HepG2 (cell line): ENCODE data around the gene ZNF112. TPM values are rescaled to one million over a fixed set of nuclear protein-coding genes. Genes with fewer than 3 reads are reported as not detected.

Experiments
- ARID3A ChIP-seq: IDR thresholded peaks from 2 replicates; pipeline ENCODE4 v1.6.1; 2012; ENCODE audit warnings: low read depth, low read length, improper control_type of control experiment
- CAMTA2 ChIP-seq: sonication (generic); formaldehyde crosslinking; IDR thresholded peaks from 2 replicates; pipeline ENCODE4 v1.4.0; 2020; ENCODE audit warnings: mild to moderate bottlenecking, missing genetic modification reagents, borderline replicate concordance
- DR1 ChIP-seq: sonication (generic); formaldehyde crosslinking; IDR thresholded peaks from 2 replicates; pipeline ENCODE4 v1.8.0; 2021; ENCODE audit warnings: mild to moderate bottlenecking, missing genetic modification reagents, inconsistent platforms
- EED ChIP-seq: sonication (generic); formaldehyde crosslinking; IDR thresholded peaks from 2 replicates; pipeline ENCODE4 v1.5.0; 2020; ENCODE audit warnings: mild to moderate bottlenecking, missing genetic modification reagents
- FOXA3 ChIP-seq: IDR thresholded peaks from 2 replicates; pipeline ENCODE4 v1.6.1; 2016; ENCODE audit warnings: missing genetic modification reagents, missing compliant biosample characterization
- FOXK1 ChIP-seq: sonication (generic); formaldehyde crosslinking; IDR thresholded peaks from 2 replicates; pipeline ENCODE4 v1.4.0; 2020; ENCODE audit warnings: low read depth, missing genetic modification reagents, borderline replicate concordance
- GLI4 ChIP-seq: sonication (generic); formaldehyde crosslinking; IDR thresholded peaks from 2 replicates; pipeline ENCODE4 v1.5.1; 2020; ENCODE audit warnings: missing genetic modification reagents, mild to moderate bottlenecking, moderate library complexity, borderline replicate concordance
- HDAC2 ChIP-seq: sonication (generic); formaldehyde crosslinking; IDR thresholded peaks from 2 replicates; pipeline ENCODE4 v1.4.0; 2020; ENCODE audit warnings: missing genetic modification reagents
- HDAC6 ChIP-seq: fragments of 200-600 bp; sonication (generic); IDR thresholded peaks from 2 replicates; pipeline ENCODE4 v1.7.0; 2017; ENCODE audit warnings: mild to moderate bottlenecking, antibody characterized with exemption, low read length, low read depth
- HIC2 ChIP-seq: sonication (generic); formaldehyde crosslinking; IDR thresholded peaks from 2 replicates; pipeline ENCODE4 v1.9.0; 2022; ENCODE audit warnings: low read depth, missing genetic modification reagents
- ISL2 ChIP-seq: sonication (generic); formaldehyde crosslinking; IDR thresholded peaks from 2 replicates; pipeline ENCODE4 v1.5.0; 2020; ENCODE audit warnings: missing genetic modification reagents
- KAT8 ChIP-seq: IDR thresholded peaks from 2 replicates; pipeline ENCODE4 v1.6.1; 2016; ENCODE audit warnings: missing genetic modification reagents, missing compliant biosample characterization
- MXI1 ChIP-seq: IDR thresholded peaks from 3 replicates; pipeline ENCODE4 v1.6.1; 2012; ENCODE audit warnings: low read depth, low read length, inconsistent platforms, borderline replicate concordance
- PHF5A ChIP-seq: IDR thresholded peaks from one replicate; pipeline ENCODE4 v1.6.1; 2018; ENCODE audit warnings: low read depth, missing genetic modification reagents; ENCODE audit not compliant: unreplicated experiment
- PITX1 ChIP-seq: sonication (generic); formaldehyde crosslinking; IDR thresholded peaks from 2 replicates; pipeline ENCODE4 v1.5.1; 2020; ENCODE audit warnings: mild to moderate bottlenecking, missing genetic modification reagents
- XBP1 ChIP-seq: sonication (generic); formaldehyde crosslinking; IDR thresholded peaks from 2 replicates; pipeline ENCODE4 v1.5.0; 2020; ENCODE audit warnings: missing genetic modification reagents
- YEATS2 ChIP-seq: sonication (generic); formaldehyde crosslinking; IDR thresholded peaks from 2 replicates; pipeline ENCODE4 v1.4.0; 2020; ENCODE audit warnings: missing genetic modification reagents, borderline replicate concordance
- ZNF329 ChIP-seq: sonication (generic); formaldehyde crosslinking; IDR thresholded peaks from 2 replicates; pipeline ENCODE4 v1.9.0; 2021; ENCODE audit warnings: low read depth, mild to moderate bottlenecking, missing genetic modification reagents
- ZNF333 ChIP-seq: sonication (generic); formaldehyde crosslinking; IDR thresholded peaks from 2 replicates; pipeline ENCODE4 v1.4.0; 2020; ENCODE audit warnings: mild to moderate bottlenecking, missing genetic modification reagents, borderline replicate concordance
- ZNF547 ChIP-seq: sonication (generic); formaldehyde crosslinking; IDR thresholded peaks from 2 replicates; pipeline ENCODE4 v1.5.1; 2020; ENCODE audit warnings: mild to moderate bottlenecking, missing genetic modification reagents
- ZNF564 ChIP-seq: sonication (generic); formaldehyde crosslinking; IDR thresholded peaks from 2 replicates; pipeline ENCODE4 v1.8.1; 2023; ENCODE audit warnings: mild to moderate bottlenecking, missing genetic modification reagents
- ZNF570 ChIP-seq: sonication (generic); formaldehyde crosslinking; IDR thresholded peaks from 2 replicates; pipeline ENCODE4 v1.4.0; 2020; ENCODE audit warnings: mild to moderate bottlenecking, missing genetic modification reagents, borderline replicate concordance
- ZSCAN21 ChIP-seq: sonication (generic); formaldehyde crosslinking; IDR thresholded peaks from 2 replicates; pipeline ENCODE4 v1.8.0; 2022; ENCODE audit warnings: mild to moderate bottlenecking, missing genetic modification reagents, moderate library complexity, borderline replicate concordance
- polyA plus RNA-seq, 8 experiments: library from polyadenylated mRNA; depleted of rRNA in 3 of 8; stranded (reverse) in 7 of 8; unstranded in 1 of 8; fragments of >200 nt; fragmentation: Illumina TruSeq in 4 of 8; extraction: Trizol in 4 of 8; gene quantifications; 2 replicates each; pipeline versions ENCODE4 v1.2.1 to v1.2.3, GENCODE V29; 2011 to 2016; ENCODE audit warnings: low read depth in 4 of 8, missing spikeins in 1 of 8, mixed read lengths in 1 of 8; ENCODE audit not compliant: insufficient read depth in 1 of 8
- total RNA-seq, 5 experiments: library from RNA; depleted of rRNA; stranded (reverse); fragments of >200 nt; fragmentation: Illumina TruSeq; extraction: Trizol; gene quantifications; 2 replicates each; pipeline ENCODE4 v1.2.3, GENCODE V29; 2016; ENCODE audit warnings: low read depth in 1 of 5
- TF ChIP-seq, protein P1 (sequence below): sonication (generic); formaldehyde crosslinking; IDR thresholded peaks from 2 replicates; pipeline ENCODE4 v1.4.0; 2020; ENCODE audit warnings: mild to moderate bottlenecking, missing genetic modification reagents

ZNF112 gene
- total and polyA plus RNA-seq, 2 of the 13 experiments (the other 11 are each of a cell fraction or from before 2014, with no cell fraction given): 1.8 to 3.6 TPM

DNA sequence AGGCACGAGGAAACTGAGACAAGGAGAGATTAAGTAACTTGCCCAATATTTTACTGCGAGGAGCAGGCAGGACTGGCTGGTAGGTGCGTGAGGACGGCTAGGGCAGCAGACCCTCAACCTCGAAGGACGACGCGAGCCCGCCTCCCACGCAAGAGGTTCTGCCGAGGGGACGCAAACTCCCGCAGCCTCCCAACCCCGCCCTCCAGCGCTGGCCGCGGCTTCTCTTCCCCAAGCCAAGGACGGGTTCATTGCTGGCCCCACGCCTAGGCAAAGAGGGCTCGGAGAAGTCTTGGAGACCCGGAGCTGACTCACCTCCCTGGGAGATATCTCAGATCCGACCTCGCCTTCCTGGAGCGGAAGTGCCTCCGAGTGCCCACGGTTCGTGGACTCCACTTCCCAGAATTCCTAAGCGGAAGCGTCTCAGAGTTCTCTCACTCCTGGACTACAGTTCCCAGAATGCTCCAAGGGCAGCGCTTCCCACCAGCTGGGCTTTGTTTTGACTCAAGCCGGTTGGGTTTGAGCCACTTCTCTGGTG is 51.8 kb downstream of the ZNF112 start, which contains the start of gene ZNF235 (continued):
- no peak for TF ChIP-seq ARID3A
- TF ChIP-seq ZNF333 (CRISPR knock-in tag): peak; percentile 51; the same call in 1 of the 2 replicates
- no peak for TF ChIP-seq DR1 (CRISPR knock-in tag)
- TF ChIP-seq EED (CRISPR knock-in tag): peak; percentile 61; the same call in 1 of the 2 replicates
- TF ChIP-seq HDAC2: 0 out of 2 replicates have a peak, but pooled peaks have one; percentile 26
- 0 out of 2 replicates have a peak, but pooled peaks have one; percentile 37 for TF ChIP-seq XBP1 (CRISPR knock-in tag)
- peak; percentile 65; the same call in 1 of the 2 replicates for TF ChIP-seq ZNF547
- TF ChIP-seq ISL2 (CRISPR knock-in tag): peak; percentile 57; the same call in 1 of the 2 replicates
- no peak for TF ChIP-seq HIC2
- no peak for TF ChIP-seq PHF5A (CRISPR knock-in tag)
- TF ChIP-seq, protein P1, sequence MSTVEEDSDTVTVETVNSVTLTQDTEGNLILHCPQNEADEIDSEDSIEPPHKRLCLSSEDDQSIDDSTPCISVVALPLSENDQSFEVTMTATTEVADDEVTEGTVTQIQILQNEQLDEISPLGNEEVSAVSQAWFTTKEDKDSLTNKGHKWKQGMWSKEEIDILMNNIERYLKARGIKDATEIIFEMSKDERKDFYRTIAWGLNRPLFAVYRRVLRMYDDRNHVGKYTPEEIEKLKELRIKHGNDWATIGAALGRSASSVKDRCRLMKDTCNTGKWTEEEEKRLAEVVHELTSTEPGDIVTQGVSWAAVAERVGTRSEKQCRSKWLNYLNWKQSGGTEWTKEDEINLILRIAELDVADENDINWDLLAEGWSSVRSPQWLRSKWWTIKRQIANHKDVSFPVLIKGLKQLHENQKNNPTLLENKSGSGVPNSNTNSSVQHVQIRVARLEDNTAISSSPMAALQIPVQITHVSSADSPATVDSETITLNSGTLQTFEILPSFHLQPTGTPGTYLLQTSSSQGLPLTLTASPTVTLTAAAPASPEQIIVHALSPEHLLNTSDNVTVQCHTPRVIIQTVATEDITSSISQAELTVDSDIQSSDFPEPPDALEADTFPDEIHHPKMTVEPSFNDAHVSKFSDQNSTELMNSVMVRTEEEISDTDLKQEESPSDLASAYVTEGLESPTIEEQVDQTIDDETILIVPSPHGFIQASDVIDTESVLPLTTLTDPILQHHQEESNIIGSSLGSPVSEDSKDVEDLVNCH (CRISPR knock-in tag): no peak
- no peak; the same call in 1 of the 2 replicates for TF ChIP-seq ZNF570
- TF ChIP-seq FOXK1: peak; percentile 19; the same call in 1 of the 2 replicates
- TF ChIP-seq HDAC6: no peak
- peak; percentile 36; the same call in 1 of the 2 replicates for TF ChIP-seq FOXA3 (CRISPR knock-in tag)
- peak; percentile 77; the same call in 1 of the 2 replicates for TF ChIP-seq YEATS2 (CRISPR knock-in tag)
- no peak for TF ChIP-seq CAMTA2 (CRISPR knock-in tag)
- no peak for TF ChIP-seq GLI4
- peak; percentile 48; the same call in 1 of the 3 replicates for TF ChIP-seq MXI1
- peak; percentile 60; the same call in 1 of the 2 replicates for TF ChIP-seq ZSCAN21 (CRISPR knock-in tag)
- TF ChIP-seq ZNF564: 0 out of 2 replicates have a peak, but pooled peaks have one; percentile 59
- TF ChIP-seq ZNF329 (CRISPR knock-in tag): no peak
- peak; percentile 40; the same call in 1 of the 2 replicates for TF ChIP-seq PITX1
- TF ChIP-seq KAT8: peak; percentile 88
